ENCODE data around the gene MPV17L2. TPM values are rescaled to one million over a fixed set of nuclear protein-coding genes. Genes with fewer than 3 reads are reported as not detected.
"Not testable (repeated sequence)": the region's sequence is repeated elsewhere in the genome, so short reads cannot be mapped to it uniquely, and the experiment has no call there.

The MPV17L2 gene
- total RNA-seq, 1 donor from 2014 or later = 9.4 TPM

GRCh38 chr19:18204394-18205199 is 11.6 kb downstream of the MPV17L2 start:
- intact Hi-C loops (cut with DNase I) = loop anchor here (5.0 to 10.0 kb wide), 2 partner anchors 120 to 208 kb away; partner anchors contain the start of gene LSM4
- DNase-seq (peak; percentile 70), ATAC-seq (ENCODE audit: poor library complexity) (peak; percentile 42)

- DNase-seq = peak; percentile 91
- intact Hi-C loops (cut with DNase I) = loop anchor here (5.0 to 10.0 kb wide), 2 partner anchors 119 to 207 kb away; partner anchors contain the start of gene LSM4
- ATAC-seq (ENCODE audit: poor library complexity) = peak; percentile 63
Measured at GRCh38 chr19:18205200-18205892, 12.3 kb downstream of the MPV17L2 start.

- DNase-seq = no peak
- ATAC-seq (ENCODE audit: poor library complexity) = no peak
- intact Hi-C loops (cut with DNase I) = loop anchor here (5.0 to 10.0 kb wide), 2 partner anchors 119 to 206 kb away; partner anchors contain the start of gene LSM4
Measured at GRCh38 chr19:18206018-18206417, 13.0 kb downstream of the MPV17L2 start.

GRCh38 chr19:18208098-18208951 is 15.3 kb downstream of the MPV17L2 start:
- DNase-seq = no peak
- no peak for ATAC-seq (ENCODE audit: poor library complexity)
- intact Hi-C loops (cut with DNase I) = loop anchor here (2.0 to 10.0 kb wide), 3 partner anchors 44 to 204 kb away; partner anchors contain the start of gene LSM4

- ATAC-seq (ENCODE audit: poor library complexity); DNase-seq: not testable (repeated sequence)
- intact Hi-C loops (cut with DNase I) = loop anchor here (2.0 to 10.0 kb wide), 3 partner anchors 43 to 202 kb away; partner anchors contain the start of gene LSM4
Measured at GRCh38 chr19:18209912-18210311, 16.9 kb downstream of the MPV17L2 start.

GRCh38 chr19:18211683-18212082 is 18.7 kb downstream of the MPV17L2 start:
- ATAC-seq (ENCODE audit: poor library complexity) = no peak
- intact Hi-C loops (cut with DNase I) = no loop called here
- no peak for DNase-seq

- intact Hi-C loops (cut with DNase I) = no loop called here
- ATAC-seq (ENCODE audit: poor library complexity) = no peak
- no peak for DNase-seq
Measured at GRCh38 chr19:18214779-18215433, 21.9 kb downstream of the MPV17L2 start.

- ATAC-seq (ENCODE audit: poor library complexity) (no peak), DNase-seq (no peak)
- intact Hi-C loops (cut with DNase I) = no loop called here
Measured at GRCh38 chr19:18216789-18217188, 23.8 kb downstream of the MPV17L2 start.

- DNase-seq (no peak), ATAC-seq (ENCODE audit: poor library complexity) (no peak)
- intact Hi-C loops (cut with DNase I) = no loop called here
Measured at GRCh38 chr19:18218159-18218558, 25.1 kb downstream of the MPV17L2 start.

- DNase-seq (no peak), ATAC-seq (ENCODE audit: poor library complexity) (no peak)
- intact Hi-C loops (cut with DNase I) = no loop called here
Measured at GRCh38 chr19:18218600-18218999, 25.6 kb downstream of the MPV17L2 start.

GRCh38 chr19:18219911-18220631 is 27.1 kb downstream of the MPV17L2 start:
- ATAC-seq (ENCODE audit: poor library complexity) (no peak), DNase-seq (no peak)
- intact Hi-C loops (cut with DNase I) = no loop called here

- intact Hi-C loops (cut with DNase I) = no loop called here
- DNase-seq (no peak), ATAC-seq (ENCODE audit: poor library complexity) (no peak)
Measured at GRCh38 chr19:18220632-18221275, 27.7 kb downstream of the MPV17L2 start.

GRCh38 chr19:18221815-18222725 is 29.1 kb downstream of the MPV17L2 start:
- DNase-seq (no peak), ATAC-seq (ENCODE audit: poor library complexity) (no peak)
- intact Hi-C loops (cut with DNase I) = no loop called here

GRCh38 chr19:18223860-18224524 is 31.0 kb downstream of the MPV17L2 start:
- intact Hi-C loops (cut with DNase I) = no loop called here
- DNase-seq (peak; percentile 72), ATAC-seq (ENCODE audit: poor library complexity) (peak; percentile 22)

- ATAC-seq (ENCODE audit: poor library complexity) (peak; percentile 99), DNase-seq (peak; percentile 99)
- intact Hi-C loops (cut with DNase I) = no loop called here
Measured at GRCh38 chr19:18224525-18225354, 31.7 kb downstream of the MPV17L2 start.
